Measurements from ENCODE around the gene RPUSD1.

The RPUSD1 gene

DNA sequence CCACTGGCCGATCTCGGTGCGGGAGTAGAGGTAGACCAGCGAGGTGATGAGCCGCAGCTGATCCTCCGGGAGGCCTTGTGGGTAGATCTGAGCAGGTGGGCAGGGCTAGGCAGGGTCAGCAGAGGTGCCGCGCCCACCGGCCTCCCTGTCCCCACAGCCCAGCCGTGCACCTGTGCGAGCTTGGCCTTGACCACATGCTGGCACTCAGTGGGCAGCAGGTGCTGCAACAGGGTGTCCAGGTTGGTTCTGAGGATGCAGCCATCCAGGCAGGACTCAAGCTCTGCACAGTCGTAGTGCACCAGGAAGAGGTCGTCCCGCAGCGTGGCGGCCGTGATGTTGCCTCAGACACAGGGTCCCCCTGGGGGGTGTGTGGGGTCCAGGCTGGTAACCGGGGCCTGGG is 15.2 kb downstream of the RPUSD1 start:
- TF ChIP-seq, protein P1, sequence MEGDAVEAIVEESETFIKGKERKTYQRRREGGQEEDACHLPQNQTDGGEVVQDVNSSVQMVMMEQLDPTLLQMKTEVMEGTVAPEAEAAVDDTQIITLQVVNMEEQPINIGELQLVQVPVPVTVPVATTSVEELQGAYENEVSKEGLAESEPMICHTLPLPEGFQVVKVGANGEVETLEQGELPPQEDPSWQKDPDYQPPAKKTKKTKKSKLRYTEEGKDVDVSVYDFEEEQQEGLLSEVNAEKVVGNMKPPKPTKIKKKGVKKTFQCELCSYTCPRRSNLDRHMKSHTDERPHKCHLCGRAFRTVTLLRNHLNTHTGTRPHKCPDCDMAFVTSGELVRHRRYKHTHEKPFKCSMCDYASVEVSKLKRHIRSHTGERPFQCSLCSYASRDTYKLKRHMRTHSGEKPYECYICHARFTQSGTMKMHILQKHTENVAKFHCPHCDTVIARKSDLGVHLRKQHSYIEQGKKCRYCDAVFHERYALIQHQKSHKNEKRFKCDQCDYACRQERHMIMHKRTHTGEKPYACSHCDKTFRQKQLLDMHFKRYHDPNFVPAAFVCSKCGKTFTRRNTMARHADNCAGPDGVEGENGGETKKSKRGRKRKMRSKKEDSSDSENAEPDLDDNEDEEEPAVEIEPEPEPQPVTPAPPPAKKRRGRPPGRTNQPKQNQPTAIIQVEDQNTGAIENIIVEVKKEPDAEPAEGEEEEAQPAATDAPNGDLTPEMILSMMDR (IDR thresholded peaks at IDR 0.05; ENCODE audit: extremely low read depth, insufficient read depth, missing control alignments) = no peak
- in situ Hi-C loops (cut with MboI; ENCODE audit: low pct_unique_long_range_greater_than_20kb, low sequenced_read_pairs, unreplicated experiment) = no loop called here
- DNase-seq (ENCODE audit: low spot score) = no peak

DNA sequence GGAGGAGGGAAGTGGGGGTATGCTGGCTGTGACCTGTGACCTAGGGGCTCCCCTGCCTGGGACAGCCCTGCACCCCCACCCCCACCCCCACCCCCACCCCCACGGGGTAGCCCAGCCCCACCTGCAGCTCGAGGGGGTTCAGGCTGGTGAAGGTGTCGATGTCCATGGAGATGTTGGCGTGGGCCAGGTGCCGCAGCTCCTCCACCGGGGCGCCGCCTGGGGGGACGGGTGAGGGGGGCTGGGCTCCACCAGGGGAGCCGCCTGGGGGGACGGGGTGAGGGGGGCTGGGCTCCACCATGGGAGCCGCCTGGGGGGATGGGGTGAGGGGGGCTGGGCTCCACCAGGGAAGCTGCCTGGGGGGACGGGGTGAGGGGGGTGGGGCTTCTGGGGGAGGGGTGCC is 17.8 kb downstream of the RPUSD1 start:
- in situ Hi-C loops (cut with MboI; ENCODE audit: low pct_unique_long_range_greater_than_20kb, low sequenced_read_pairs, unreplicated experiment) = no loop called here
- TF ChIP-seq, protein P1 (IDR thresholded peaks at IDR 0.05; ENCODE audit: extremely low read depth, insufficient read depth, missing control alignments) = no peak
- DNase-seq (ENCODE audit: low spot score) = no peak

DNA sequence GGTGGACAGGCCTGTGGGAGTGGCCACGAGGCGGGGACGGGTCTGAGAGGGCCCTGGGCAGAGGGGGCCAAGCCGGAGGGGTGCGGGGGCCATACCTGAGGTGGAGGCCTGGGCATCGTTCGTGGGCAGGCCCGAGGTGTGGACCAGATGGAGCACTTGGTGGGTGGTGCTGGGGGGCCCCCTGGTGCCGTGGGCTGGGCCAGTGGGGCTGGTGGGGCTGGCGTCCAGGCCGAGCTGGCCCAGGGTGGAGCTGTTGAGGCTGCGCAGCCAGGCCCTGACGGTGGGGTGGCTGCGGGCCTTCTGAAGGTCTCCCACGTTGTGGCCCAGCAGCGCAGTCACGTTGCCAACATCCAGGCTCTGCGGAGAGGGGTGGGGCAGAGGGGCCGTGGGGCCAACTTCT is 18.2 kb downstream of the RPUSD1 start:
- DNase-seq (ENCODE audit: low spot score) = no peak
- in situ Hi-C loops (cut with MboI; ENCODE audit: low pct_unique_long_range_greater_than_20kb, low sequenced_read_pairs, unreplicated experiment) = no loop called here
- TF ChIP-seq, protein P1 (IDR thresholded peaks at IDR 0.05; ENCODE audit: extremely low read depth, insufficient read depth, missing control alignments) = no peak

DNA sequence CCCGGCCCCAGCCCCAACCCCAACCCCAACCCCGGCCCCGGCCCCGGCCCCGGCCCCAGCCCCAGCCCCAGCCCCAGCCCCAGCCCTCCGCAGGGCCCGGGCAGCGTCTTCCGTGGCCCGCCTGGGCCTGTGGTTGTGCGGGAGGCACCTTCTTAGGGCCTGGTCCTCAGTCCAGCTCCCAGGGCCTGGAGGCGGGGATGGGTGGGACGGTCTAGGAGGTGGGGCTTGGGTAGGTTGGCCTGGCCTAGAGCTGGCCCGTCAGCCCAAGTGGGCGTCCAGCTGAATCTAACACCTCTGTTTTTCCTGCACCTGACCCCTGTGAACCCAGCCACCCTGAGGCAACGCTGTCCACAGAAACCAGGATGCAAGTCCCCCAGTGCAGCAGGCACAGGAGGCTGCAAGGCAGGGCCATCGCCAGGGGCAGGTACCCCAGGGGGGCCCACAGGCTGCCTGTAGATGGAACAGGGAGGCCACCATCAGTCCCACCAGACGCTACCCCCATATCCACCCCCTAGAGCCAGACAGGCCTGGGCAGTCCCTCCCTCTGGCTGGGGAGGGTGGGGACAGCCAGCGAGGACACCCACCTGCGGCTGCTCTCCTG is 18.9 kb downstream of the RPUSD1 start:
- in situ Hi-C loops (cut with MboI; ENCODE audit: low pct_unique_long_range_greater_than_20kb, low sequenced_read_pairs, unreplicated experiment) = no loop called here
- DNase-seq (ENCODE audit: low spot score) = no peak
- TF ChIP-seq, protein P1 (IDR thresholded peaks at IDR 0.05; ENCODE audit: extremely low read depth, insufficient read depth, missing control alignments) = no peak

DNA sequence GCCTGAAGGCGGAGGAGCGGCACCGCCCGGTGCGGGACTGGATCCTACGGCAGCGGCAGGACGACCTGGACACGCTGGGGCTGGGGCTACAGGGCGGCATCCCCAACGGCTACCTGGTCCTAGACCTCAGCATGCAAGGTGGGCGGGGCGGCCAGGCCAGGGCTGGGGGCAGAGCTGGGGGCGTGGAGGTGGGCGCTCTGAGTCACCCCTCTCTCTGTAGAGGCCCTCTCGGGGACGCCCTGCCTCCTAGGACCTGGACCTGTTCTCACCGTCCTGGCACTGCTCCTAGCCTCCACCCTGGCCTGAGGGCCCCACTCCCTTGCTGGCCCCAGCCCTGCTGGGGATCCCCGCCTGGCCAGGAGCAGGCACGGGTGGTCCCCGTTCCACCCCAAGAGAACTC is 19.8 kb downstream of the RPUSD1 start:
- no peak for DNase-seq (ENCODE audit: low spot score)
- TF ChIP-seq, protein P1 (IDR thresholded peaks at IDR 0.05; ENCODE audit: extremely low read depth, insufficient read depth, missing control alignments) = no peak
- in situ Hi-C loops (cut with MboI; ENCODE audit: low pct_unique_long_range_greater_than_20kb, low sequenced_read_pairs, unreplicated experiment) = no loop called here

DNA sequence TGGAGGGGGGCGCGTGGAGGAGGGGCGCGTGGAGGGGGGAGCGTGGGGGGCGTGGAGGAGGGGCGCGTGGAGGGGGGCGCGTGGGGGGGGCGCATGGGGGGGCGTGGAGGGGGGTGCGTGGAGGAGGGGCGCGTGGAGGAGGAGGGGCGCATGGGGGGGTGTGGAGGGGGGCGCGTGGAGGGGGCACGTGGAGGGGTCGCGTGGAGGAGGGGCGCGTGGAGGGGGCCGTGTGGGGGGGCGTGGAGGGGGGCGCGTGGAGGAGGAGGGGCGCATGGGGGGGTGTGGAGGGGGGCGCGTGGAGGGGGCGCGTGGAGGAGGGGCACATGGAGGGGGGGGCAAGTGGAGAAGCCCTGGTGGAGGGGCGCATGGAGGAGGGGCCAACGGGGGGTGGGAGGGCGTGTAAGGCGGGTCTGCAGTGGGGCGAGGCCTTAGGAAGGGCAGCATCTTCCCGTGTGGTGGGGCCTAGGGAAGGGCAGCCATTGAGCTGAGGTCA is 20.4 kb downstream of the RPUSD1 start:
- DNase-seq (ENCODE audit: low spot score) = no peak
- in situ Hi-C loops (cut with MboI; ENCODE audit: low pct_unique_long_range_greater_than_20kb, low sequenced_read_pairs, unreplicated experiment) = no loop called here

More for the DNA sequence above, 20.4 kb downstream of the RPUSD1 start:
- TF ChIP-seq, protein P1 (IDR thresholded peaks at IDR 0.05; ENCODE audit: extremely low read depth, insufficient read depth, missing control alignments) = no peak

All from GM13977 (cell line).